Ishikawa (cell line): Measurements from ENCODE around the gene TSPAN31.

Experiments used
- CEBPB ChIP-seq: IDR thresholded peaks from 2 replicates; pipeline ENCODE4 v1.6.1; 2012
- CREB1 ChIP-seq: IDR thresholded peaks from 2 replicates; pipeline ENCODE4 v1.6.1; 2012; ENCODE audit warnings: low read depth
- EGR1 ChIP-seq: IDR thresholded peaks from 2 replicates; pipeline ENCODE4 v1.6.1; 2012
- EP300 ChIP-seq: IDR thresholded peaks from 2 replicates; pipeline ENCODE4 v1.6.1; 2012; ENCODE audit warnings: borderline replicate concordance
- FOXM1 ChIP-seq: IDR thresholded peaks from 2 replicates; pipeline ENCODE4 v1.6.1; 2012; ENCODE audit warnings: low read depth, borderline replicate concordance
- TCF12 ChIP-seq: IDR thresholded peaks from 2 replicates; pipeline ENCODE4 v1.6.1; 2012; ENCODE audit warnings: low read depth
- TEAD4 ChIP-seq: IDR thresholded peaks from 2 replicates; pipeline ENCODE4 v1.6.1; 2012
- YY1 ChIP-seq: IDR thresholded peaks from 2 replicates; pipeline ENCODE4 v1.6.1; 2012; ENCODE audit warnings: low read depth
- ZBTB7A ChIP-seq: IDR thresholded peaks from 2 replicates; pipeline ENCODE4 v1.6.1; 2012; ENCODE audit warnings: low read depth
- TF ChIP-seq, protein P1 (sequence below): IDR thresholded peaks from 2 replicates; pipeline ENCODE4 v1.6.1; 2012; ENCODE audit warnings: low read depth, mild to moderate bottlenecking
- TF ChIP-seq, protein P2 (sequence below): IDR thresholded peaks from 2 replicates; pipeline ENCODE4 v1.6.1; 2012
- TF ChIP-seq, protein P3 (sequence below): IDR thresholded peaks from 2 replicates; pipeline ENCODE4 v1.6.1; 2012

DNA sequence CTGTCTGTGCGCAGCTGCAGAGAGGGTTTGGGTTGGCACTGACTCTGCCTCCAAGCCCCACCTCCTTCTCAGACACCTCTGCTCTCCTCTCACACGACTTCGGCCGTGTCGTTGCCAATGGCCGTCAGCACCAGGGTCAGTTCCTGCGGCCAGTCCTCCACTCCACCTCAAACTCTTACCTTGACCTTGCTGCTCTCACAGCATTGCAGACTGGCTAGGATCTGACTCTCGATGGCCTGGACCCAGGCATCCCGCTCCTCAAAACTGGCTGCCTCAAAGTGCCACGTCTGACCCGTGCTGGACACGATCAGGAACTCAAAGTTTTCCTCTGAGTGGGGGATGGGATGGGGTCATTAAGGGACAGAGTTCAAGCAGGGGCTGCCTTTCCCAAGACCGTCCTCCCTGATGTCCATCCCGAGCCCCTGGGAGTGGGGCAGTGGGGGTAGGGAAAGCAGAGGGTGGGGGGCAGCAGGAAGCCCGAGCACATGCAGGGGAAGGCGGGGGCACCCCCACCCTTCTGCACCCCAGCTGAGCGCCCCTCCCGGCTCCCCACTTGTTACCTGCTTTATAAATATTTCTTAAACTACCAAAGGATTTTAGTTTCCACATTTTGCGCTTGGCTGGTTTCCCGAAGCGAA, 17.0 kb upstream of the TSPAN31 start:
- TF ChIP-seq EGR1 = no peak
- TF ChIP-seq EP300 = no peak
- no peak for TF ChIP-seq TEAD4
- no peak for TF ChIP-seq ZBTB7A
- TF ChIP-seq FOXM1 = no peak
- TF ChIP-seq, protein P1, sequence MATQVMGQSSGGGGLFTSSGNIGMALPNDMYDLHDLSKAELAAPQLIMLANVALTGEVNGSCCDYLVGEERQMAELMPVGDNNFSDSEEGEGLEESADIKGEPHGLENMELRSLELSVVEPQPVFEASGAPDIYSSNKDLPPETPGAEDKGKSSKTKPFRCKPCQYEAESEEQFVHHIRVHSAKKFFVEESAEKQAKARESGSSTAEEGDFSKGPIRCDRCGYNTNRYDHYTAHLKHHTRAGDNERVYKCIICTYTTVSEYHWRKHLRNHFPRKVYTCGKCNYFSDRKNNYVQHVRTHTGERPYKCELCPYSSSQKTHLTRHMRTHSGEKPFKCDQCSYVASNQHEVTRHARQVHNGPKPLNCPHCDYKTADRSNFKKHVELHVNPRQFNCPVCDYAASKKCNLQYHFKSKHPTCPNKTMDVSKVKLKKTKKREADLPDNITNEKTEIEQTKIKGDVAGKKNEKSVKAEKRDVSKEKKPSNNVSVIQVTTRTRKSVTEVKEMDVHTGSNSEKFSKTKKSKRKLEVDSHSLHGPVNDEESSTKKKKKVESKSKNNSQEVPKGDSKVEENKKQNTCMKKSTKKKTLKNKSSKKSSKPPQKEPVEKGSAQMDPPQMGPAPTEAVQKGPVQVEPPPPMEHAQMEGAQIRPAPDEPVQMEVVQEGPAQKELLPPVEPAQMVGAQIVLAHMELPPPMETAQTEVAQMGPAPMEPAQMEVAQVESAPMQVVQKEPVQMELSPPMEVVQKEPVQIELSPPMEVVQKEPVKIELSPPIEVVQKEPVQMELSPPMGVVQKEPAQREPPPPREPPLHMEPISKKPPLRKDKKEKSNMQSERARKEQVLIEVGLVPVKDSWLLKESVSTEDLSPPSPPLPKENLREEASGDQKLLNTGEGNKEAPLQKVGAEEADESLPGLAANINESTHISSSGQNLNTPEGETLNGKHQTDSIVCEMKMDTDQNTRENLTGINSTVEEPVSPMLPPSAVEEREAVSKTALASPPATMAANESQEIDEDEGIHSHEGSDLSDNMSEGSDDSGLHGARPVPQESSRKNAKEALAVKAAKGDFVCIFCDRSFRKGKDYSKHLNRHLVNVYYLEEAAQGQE = peak; percentile 81
- TF ChIP-seq CEBPB = no peak
- no peak for TF ChIP-seq TCF12
- TF ChIP-seq, protein P2, sequence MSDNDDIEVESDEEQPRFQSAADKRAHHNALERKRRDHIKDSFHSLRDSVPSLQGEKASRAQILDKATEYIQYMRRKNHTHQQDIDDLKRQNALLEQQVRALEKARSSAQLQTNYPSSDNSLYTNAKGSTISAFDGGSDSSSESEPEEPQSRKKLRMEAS = no peak
- peak; percentile 85 for TF ChIP-seq YY1
- no peak for TF ChIP-seq CREB1
- TF ChIP-seq, protein P3, sequence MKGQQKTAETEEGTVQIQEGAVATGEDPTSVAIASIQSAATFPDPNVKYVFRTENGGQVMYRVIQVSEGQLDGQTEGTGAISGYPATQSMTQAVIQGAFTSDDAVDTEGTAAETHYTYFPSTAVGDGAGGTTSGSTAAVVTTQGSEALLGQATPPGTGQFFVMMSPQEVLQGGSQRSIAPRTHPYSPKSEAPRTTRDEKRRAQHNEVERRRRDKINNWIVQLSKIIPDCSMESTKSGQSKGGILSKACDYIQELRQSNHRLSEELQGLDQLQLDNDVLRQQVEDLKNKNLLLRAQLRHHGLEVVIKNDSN = no peak
